ENCODE measurements around the gene GABRB2. TPM values are rescaled to one million over a fixed set of nuclear protein-coding genes. Genes with fewer than 3 reads are reported as not detected.

The GABRB2 gene
- total RNA-seq, 1 donor from 2014 or later: not detected

DNA sequence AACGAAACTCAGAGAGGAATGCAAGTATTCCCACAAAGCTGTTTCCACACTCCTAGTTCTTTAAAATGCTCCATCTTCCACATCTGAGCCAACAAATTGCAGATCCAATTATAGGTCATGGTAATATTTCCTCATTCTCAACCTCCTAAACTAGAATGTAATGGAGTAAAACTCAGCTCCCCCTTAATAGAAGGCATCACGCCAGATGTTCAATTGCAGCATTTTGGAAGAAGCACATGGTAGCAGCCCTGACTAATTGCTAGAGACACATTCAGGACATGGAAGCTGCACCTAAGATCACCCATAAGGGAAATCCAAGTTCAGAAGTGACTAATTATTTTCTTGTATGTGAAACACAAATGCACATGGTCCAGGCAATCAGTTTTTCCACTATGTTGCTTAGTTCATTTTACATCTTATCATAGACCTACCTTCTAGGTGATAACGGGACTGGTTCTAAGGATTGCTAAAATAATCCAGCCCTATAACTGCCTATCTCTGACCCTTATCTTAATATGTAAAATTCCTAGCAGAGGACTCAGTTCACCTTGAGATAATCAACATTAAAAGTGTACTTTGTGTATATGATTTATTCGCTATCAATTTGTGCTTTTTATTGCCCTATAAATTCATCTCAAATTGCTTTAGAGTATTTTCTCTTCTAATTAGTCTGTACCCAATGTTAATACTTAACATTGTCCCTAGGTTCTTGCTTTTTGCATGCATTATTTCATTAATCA, 75.1 kb downstream of the GABRB2 start:
- DNase-seq: no peak

DNA sequence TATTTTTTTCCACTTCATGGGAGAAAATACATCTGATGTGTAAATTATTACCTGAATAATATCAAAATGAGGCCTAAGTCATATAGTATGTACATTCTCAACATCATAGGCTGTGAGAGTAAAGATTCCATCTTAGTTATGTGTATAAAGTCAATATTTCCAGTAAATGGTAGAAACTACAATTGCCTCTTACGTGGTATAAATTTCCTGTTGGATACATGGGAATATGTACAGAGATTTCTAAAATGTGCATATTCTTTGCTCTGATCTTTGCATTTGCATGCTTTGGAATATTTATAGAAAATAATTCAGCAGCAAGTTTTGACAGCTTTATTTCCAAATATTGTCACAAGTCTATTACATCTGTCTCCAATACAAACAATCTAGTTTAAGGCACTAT, 78.8 kb downstream of the GABRB2 start:
- DNase-seq: no peak

DNA sequence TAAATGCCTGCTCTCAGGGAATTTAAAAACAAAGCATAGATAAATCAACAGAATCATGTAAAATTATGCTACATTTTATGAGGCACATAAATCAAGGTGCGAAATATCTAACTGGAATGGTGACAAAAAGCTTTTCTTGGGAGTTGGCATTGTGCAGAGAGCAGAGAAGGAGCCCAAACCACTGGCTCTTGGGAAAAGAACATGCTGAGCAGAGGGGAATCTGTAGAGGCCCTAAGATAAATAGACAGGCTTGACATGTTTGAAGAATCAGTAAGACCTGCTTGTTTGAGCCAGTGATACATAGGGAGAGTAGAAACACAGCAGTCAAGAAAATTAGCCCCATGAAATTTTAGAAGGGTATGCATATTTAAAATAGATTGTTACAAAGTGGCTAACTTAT, 85.8 kb downstream of the GABRB2 start:
- DNase-seq: no peak

DNA sequence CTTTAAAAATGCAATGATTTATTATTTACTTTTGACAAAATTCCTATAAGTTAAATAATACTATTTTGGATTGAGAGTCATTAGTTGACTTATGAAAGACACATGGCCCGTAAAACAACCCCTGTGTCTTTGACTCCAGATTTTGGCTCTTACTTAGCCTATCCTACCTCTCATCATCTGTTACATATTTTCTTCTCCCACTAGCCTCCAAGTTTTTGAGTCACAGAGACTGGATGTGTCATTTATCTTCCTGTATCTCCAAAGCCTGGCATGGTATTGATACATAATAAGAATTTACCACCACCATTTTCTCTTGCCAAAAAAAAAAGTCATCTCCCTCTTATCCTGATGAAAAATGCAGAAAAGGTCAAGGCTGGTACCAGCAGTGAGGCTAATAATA, 99.9 kb downstream of the GABRB2 start:
- DNase-seq: no peak

DNA sequence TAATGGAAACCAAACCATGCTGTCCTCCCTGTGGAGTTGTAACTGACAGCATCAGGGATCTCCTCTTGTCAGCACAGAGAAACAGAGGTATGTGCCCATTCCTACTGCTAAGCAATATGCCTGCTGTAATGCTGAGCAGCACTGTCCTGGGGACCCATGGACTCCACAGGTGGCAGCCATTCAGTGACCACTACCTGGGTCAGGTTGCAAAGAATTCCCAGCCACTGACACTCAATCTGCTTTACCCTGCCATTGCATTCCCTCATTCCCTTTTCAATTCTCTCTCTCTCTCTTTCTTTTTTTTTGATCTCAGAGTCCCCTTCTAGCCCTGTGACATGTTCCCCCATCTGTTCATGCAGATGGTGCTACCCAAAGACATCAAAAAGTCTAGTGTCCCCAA, 104.1 kb downstream of the GABRB2 start:
- DNase-seq: no peak

DNA sequence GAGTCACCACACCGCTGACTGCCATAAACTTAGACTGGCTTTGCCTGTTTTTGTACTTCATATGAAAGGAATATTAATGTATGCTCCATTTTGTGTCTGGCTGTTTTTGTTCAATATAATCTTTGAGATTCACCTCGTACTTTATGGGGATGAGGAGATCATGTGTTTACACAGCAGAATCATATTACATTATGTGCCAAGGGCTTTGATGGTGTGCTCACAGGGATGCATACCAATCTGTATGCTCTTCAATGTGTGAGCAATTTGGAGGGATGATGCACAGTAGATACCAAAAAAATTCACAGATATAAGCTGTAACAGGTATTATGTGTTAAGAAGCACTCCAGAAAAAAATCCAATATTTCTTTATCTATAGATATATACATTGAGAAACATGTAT, 113.7 kb downstream of the GABRB2 start:
- DNase-seq: no peak

DNA sequence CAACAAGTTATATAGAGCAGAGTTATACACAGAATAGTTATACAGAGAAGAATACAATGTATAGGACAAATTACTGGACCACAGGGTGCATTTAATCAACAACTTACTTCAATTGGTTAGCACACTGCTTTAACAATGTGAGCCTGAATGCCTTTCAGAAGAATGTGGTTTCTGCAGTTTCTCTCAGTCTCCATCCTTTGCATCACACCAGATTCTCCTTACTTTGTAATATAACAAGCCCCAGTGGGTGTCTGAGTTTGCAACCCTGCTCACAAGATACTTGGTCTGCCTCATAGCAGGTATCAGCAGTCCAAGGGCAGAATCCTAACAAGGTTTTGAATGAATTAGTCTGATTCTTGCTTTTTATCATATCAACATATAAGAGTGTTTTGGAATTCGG, 114.6 kb downstream of the GABRB2 start:
- DNase-seq: no peak

DNA sequence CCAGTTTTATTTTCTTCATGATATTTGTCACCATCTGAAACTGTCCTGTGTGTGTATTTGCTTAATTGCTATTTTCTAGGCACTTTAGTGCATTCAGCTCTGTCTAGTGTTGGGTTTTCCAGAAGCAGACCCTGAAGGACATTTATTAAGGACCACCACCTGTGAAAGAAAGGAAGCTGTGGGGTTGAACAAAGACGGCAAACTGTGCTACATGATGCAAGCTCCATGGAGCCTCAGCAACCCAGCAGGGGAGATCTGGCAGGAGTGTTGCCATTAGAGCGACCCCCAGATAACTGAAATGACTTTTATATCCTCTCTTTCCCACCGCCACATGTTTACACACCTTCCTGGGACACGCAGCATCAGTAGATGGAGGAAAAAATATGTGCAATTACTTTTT, 125.5 kb downstream of the GABRB2 start:
- DNase-seq: no peak

DNA sequence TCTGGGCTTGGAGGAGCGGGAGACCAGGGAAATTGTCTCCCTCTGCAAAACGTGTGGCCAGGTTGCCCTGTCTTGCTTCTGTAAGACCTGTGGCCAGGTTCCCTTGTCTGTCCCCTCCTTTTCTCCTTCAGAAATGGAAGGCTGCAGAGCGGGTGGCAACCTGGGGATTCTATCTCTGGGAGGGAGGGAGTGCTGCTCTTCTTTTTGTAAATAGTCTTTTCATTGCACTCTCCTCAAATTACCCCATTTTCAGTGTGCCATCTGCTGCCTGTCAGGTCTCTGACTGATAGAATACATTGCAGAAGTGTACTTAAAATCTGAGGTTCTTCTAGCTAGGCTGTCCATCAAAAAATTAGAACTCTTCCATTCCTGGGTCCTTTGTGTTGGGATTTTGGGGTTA, 126.0 kb downstream of the GABRB2 start:
- no peak for DNase-seq

DNA sequence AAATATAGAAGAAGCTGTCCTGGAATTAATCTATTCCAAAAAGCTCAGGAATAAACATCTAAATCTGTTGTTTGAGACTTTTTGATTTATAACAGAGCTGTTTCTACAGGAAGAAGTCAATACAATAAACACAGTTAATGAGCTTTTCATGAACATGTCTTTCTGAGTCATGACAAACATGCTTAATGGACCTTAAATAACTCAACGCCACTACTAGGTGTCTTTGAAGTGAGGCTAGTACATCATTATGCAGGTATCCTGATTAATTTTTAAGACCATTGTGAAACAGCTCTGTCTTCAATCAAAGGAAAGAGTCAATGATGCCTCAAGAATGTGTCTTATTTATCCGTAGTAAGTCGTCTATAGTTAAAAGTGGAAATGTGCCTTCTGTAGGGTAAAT, 131.6 kb downstream of the GABRB2 start:
- DNase-seq: no peak

DNA sequence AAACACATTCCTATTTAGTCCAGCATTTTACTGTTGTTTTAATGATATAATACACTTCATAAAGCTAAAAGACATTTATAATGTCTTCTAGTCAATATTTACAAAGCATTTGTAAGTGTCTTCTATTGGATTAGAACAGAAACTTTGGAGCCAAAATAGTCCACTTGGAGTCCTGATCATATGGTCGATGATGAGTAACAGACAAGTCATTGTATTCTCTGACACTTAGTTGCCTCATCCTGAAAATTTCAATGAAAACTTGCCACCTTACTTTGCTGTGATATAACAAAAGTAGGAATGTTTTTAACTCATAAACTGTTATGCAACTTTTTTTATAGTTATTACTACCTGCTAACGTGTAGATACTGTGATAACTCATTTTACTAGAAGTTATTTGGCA, 132.5 kb downstream of the GABRB2 start:
- no peak for DNase-seq

DNA sequence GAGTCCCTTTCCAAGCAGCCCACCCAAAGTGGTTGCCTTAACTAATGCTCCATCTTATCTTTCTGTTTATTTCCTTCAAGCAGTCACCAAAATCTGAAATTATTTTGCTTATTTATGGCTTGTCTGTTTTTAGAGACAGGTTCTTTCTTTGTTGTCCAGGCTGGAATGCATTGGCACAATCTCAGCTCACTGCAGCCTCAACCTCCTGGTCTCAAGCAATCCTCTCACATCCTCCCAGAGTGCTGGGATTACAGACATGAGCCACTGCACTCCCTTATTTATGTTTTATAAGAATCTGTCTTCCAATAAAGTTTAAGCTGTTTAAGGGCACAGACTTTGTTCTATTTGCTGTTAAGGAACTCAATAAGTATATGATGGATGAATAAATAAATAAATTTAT, 133.7 kb downstream of the GABRB2 start:
- no peak for DNase-seq

DNA sequence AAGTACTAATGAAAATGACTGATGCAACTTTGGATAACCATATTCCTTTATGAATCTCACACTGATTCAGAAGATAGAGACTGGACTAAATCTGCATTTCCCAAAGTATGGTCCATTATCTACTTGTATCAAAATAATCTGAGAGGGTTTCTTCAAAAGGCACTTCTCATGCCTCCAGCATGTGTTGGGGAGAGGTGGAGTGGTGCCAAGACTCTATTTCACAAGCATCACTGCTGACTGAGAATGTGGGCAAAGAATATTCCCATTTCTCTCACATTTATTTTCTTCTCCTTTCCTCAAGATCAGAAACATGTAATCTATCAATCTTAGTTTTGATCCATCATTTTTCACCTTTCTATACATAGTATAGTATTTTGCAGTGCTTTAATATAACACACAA, 135.4 kb downstream of the GABRB2 start:
- DNase-seq: no peak

DNA sequence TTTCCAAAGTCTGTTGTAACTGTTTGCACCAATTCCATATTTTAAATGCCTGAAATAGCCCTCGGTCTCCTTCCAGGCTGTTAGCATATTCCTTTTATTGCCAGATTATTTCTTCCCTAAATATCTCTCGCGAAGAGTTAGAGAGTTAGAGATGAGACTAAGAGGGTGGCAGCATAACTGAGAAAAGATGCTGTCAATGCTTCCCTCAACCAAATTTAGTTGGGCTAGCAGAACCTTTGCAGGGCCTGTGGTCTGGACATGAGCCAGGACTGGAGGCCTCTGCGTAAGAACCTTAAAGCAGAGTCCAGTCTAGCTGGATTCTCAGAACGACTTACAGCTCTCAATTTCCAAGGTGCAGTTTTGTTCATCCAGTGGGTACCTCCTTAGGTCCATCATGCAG, 135.9 kb downstream of the GABRB2 start:
- DNase-seq: no peak

DNA sequence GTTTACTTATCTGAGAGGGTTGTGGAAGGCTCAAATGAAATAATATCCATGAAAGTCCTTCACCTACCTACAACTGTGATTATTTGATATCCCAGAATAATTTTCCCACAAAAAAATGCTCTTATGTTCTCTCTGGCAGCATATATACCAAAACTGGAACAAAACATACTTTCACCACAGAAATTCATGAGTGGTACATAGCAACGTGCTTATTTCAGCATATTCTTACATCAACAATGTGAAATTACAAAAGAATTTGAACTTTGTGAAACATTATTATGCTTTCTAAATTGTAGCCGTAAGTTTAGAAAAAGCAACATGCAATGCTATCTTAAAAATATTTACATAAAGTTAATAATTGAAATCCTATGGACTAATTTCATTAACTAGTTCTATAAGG, 137.1 kb downstream of the GABRB2 start:
- no peak for DNase-seq

DNA sequence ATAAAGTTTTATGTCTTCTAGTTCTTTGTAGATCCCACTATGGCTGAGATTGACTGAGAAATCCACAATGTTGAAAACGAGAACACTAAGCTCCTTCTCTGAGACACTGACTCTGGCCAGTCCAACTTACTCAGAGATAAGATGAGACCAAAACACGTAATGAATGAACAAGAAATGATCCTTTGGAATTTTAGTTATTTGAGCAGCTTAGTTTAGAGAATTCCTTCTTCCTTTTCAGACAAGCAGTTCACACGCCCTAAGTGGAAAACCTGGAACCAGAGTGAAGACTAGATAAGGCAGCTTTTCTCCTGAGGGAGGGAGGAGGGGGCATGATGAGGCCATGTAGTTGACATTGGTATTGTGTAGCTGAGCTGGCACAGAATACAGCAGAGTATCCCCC, 139.6 kb downstream of the GABRB2 start:
- DNase-seq: no peak

DNA sequence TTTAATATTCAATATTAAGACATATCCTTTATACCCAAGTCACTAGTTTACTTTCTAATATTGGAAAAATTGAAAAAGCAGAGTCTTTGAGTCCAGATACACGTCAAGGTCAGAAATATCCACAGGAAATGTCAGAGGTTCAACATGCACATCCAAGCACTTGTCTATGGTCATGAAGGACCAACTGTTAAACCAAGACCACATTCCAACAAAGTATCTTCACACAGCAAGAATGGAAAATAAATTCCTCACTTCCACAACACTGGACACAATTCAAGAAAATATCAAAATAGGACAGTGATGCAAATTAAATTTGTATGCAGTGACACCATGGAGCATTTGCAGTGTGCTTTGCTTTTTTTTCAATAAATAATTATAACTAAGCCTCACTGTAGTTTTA, 142.5 kb downstream of the GABRB2 start:
- DNase-seq: no peak

DNA sequence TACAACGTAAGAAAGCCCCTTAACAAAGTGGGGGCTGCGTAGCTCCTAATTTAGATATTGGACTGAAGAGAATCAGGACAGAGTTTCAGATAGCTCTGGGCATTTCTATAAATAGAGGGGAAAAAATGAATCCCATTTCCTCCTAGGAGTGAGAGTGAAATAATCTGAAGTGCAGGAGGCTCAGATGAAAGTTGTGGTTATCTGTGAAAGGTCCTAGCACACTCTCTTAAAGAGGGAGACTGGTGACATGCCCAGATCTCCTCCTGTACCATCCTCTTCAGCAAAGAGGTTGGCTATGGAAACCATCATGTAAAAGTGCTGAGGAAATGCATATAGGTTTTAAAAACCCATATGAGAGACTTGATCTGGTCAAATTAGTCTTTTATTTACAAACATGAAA, 143.4 kb downstream of the GABRB2 start:
- no peak for DNase-seq

DNA sequence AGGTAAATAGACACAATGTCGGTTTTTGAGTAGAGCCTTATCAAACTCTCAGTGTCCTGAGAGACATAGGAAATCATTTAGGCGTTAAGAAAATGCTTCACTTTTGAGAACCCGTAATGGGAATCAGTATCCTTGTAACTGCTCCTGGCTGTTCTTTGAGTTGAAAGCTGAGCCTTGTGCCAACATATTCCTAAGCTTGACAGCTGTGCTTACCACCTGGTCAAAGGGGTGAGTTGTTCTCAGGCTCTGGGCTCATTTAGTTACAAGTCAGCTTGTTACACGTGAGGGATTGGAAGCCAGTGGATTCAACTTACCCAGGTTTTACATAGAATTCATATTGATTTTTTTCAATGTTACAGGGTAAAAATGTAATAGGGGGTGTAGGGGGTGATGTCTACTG, 145.9 kb downstream of the GABRB2 start:
- no peak for DNase-seq

DNA sequence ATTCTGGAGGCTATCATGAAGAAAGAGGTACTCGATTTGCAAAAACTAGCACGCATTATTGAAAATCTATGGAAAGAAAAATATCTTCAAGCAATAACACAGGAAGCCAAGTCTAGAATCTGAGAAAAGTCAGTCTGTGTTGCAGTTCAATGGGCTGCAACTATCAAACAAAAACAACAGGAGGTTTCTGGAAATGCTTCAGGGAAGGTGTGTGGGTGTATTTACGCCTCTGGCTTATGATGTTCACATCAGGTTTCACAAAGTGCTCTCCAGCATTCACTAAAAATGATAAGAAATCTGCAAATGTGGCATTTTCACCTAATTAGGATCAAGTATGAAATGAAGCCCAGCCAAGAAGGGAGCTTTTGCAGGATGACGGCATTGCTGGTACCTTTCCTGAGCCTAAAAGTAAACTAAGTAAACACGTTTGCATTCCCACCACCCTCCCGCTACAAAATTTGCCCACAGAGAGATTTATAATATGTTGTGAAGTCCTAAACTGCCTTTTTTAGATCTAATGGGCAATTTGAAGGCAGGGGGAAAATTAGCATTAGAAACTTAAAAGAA, 146.4 kb downstream of the GABRB2 start:
- no peak for DNase-seq

DNA sequence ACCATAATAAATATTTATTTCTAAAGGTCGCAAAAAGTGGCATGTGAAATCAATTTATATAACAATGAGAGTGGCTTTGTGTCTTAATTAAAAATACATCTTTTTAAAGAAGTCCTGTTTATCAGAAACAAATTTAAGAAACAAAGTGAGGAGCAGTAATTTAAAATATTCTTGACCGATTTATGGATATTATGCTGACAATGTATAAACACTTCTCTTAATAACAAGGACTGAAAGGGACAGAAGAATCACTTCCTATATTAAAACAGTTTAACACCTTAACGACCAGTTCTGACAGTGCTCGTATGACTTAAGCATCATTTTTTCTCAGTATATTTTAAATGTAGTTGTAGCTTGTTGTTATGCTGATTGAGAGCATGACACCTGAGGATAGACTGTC, 149.1 kb downstream of the GABRB2 start:
- DNase-seq: no peak

DNA sequence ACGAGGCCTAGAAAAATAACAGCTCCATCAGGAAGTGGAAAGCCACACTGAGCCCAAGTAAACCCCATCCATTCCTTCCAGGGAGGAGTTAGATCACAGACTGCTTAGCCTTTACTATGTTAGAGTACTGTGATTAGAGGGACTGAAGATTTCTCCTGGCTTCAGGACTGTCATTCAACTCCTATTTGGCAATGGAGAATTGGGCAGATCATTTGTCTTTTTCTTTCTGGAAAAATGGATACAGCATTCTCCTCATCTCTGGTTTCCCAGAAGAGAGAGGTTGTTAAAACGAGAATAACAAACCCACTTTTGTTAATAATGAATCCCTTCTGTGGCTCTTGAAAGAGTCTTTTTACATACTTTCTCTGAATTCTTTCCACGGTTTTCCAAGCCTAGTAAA, 150.4 kb downstream of the GABRB2 start:
- no peak for DNase-seq

DNA sequence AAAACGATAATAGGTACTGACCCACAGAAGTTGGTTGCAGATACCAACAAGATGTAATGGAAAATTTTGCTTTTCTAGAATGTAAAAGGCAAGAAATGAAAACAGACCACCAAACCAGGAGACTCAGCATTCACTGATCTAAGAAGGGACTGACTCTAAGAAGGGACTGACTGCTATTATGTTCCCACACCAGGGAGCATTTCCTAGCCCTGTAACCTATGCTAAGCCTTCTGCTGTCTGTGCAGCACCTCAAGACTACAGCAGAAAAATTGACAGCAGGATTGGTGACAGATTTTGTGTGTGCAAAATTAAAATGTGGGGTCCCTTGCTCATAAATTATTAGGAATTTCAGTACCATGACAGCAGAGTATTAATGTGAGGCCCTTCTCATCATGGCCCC, 154.8 kb downstream of the GABRB2 start:
- DNase-seq: no peak

DNA sequence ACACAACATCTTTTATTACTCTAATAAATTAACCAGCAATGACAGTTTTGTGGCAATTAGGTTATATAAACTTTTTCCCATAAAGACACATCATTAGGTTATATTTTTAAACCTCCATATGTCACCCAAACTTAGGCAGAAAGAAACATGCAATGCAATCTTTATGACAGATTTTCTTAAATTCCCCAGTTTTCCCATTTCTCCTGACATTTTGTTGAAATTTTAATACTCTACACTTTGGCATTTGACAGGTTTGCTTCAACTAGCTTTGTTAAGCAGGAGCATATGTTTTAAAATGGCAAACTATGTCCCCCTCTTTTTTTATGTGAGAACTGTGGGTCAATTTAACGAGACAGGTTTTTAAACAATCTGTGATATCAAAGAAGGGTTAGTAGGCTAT, 155.5 kb downstream of the GABRB2 start:
- DNase-seq: no peak

DNA sequence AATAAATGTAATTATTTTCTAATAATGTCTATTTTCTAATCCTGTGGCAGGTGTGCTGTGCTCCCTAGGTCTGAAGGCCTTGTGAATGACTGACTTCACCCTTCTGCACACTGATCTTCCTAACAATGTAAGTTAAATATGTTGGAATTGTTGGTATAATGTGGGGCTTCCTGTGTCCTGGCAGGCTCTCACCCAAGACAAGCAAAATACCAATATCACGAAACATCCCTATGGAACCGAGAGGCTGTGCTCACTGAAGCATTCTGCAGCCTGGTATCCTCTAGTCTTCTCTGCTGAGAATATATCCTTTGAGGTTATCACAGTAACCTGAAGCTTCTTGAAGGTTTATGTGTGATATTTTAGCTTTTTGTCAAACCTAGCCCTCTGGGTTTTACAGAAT, 159.4 kb downstream of the GABRB2 start:
- DNase-seq: no peak

Data from dermis blood vessel endothelial cell (primary cell).